Left kidney (tissue), 2 donors: Measurements from ENCODE around the gene GMEB1. TPM values are rescaled to one million over a fixed set of nuclear protein-coding genes. Genes with fewer than 3 reads are reported as not detected.
"Not testable (repeated sequence)": the region's sequence is repeated elsewhere in the genome, so short reads cannot be mapped to it uniquely, and the experiment has no call there.

Experiments used
- DNase-seq: peaks from one replicate; pipeline ENCODE4 v3.0.0-alpha.2; 2013
- polyA plus RNA-seq: library from polyadenylated mRNA; unstranded; fragments of 120-200 nt; gene quantifications from one replicate; pipeline ENCODE4 v1.2.1, GENCODE V29; 2013; ENCODE audit not compliant: insufficient read length

The GMEB1 gene
- polyA plus RNA-seq, 1 donor: 20.6 TPM

GRCh38 chr1:28668956-28669723, 556 bp downstream of the GMEB1 start:
- peak; percentile 59 for DNase-seq

GRCh38 chr1:28671254-28671780, 2.7 kb downstream of the GMEB1 start:
- no peak for DNase-seq

DNA sequence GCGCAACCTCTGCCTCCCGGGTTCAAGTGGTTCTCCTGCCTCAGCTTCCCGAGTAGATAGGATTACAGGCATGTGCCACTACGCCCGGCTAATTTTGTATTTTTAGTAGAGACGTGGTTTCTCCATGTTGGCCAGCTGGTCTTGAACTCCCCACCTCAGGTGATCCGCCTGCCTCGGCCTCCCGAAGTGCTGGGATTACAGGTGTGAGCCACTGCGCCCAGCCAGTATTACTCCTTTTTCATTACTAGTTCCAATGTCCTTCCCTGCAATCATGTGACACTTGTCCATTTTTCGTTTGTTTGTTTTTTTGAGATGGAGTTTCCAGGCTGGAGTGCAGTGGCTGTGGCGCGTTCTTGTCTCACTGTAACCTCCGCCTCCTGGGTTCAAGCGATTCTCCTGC, 4.4 kb downstream of the GMEB1 start:
- DNase-seq: not testable (repeated sequence)

DNA sequence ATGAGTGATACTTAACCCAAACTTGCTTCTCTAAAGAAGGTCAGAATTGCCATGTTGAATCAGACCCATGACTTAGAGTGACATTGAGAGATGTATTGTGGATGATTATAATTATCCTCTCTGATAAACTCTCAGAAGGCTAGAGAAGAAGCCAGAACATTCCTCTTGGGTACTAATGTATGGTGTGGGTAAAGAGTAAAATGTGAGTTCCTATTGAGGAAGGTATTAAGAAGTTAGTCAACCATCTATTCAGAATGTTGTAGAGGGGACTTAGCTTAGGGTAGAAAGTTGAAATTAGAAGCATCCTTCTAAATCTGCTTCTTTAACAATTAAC, 7.3 kb downstream of the GMEB1 start:
- no peak for DNase-seq

GRCh38 chr1:28680151-28680550, 11.6 kb downstream of the GMEB1 start:
- no peak for DNase-seq

DNA sequence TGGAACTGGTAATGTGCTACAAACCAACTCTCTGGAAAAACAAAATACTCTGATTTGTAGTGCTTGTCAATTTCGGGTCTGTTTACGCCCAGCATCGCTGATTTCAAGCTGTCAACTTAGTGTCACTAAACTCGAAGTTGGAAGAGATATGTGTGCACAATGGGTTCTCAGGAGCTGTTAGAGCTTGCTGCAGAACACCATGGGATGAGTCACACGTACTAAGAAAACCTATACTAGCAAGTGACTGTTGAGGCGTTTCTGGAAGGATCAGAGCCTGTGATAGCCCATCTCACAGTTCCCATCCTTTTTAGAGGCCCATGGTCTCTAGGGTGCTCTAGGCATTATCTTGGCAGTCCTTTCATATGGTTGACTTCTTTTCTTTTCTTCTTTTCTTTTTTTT, 14.3 kb downstream of the GMEB1 start:
- no peak for DNase-seq

GRCh38 chr1:28684937-28685336, 16.4 kb downstream of the GMEB1 start:
- no peak for DNase-seq

DNA sequence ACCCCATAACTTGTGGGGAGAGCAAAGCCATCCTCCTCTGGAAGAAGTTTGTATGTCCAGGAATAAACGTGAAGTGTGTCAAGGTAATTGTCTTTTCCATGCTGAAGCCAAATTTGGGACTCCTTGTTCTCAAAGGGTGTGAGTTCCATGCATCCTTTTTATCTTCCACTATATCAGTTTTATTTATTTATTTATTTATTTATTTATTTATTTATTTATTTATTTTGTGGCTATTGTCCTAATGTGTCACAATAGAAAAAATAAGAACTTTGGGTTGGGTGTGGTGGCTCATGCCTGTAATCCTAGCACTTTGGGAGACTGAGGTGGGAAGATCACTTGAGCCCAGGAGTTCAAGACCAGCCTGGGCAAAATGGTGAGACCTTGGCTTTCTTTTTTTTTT, 23.0 kb downstream of the GMEB1 start:
- not testable (repeated sequence) for DNase-seq

GRCh38 chr1:28703629-28704028, 35.0 kb downstream of the GMEB1 start:
- DNase-seq: no peak

DNA sequence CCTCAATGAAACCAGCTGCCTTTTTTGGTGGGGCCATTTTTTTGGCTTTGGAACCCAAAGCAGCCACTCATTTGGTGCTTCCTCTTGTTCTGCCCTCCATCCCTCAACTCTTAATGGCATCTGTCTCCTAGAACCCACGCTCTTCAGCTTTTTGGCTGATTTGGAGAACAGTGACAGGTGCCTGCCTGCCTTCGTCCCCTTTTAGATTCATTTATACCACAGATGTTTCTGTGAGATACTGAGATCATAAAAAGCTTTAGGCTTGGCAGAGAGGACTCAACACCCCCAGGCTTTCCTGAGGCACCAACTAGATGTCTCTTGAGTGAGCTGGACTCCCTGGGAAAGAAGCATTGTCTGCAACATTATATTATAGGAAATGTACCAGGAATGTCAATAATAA, 47.8 kb downstream of the GMEB1 start:
- DNase-seq: no peak

- no peak for DNase-seq
These were observed 49.6 kb downstream of the GMEB1 start for GRCh38 chr1:28718166-28718565.

DNA sequence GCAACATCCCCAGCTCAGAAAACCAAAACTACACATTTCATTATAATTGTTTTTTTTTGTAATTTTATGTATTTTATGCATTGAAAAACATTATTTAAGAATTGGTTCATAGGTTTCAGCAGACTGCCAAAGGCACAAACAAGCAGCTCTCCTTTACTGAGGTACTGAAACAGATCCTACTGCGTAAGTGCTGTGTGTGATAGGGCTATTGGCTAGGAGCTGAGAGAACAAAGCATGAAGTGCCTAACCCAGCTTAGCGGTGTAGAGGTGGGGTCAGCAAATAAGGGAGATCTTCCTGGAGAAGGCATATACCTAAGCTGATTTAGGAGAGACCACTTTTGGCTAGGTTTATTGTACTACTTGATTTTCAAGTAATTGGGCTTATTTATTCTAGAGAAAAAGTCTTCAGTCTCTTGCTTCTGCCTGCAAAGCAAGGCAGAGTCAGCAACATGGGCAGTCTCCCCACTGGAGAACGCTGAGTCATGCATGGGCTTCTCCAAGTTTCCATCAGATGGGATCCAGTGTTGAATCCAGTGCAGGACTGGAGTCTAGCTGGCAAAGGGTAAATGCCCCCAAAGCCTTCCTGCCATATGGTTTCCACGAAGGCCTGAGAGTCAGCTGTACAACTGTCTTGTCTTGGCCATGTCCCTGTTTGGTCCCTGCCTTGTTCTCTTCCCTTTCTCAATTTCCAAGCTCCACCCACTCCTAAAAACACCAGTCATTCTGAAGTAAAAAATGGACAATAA, 50.2 kb downstream of the GMEB1 start:
- DNase-seq: no peak

GRCh38 chr1:28719332-28719619, 50.7 kb downstream of the GMEB1 start:
- no peak for DNase-seq

GRCh38 chr1:28720376-28720775, 51.8 kb downstream of the GMEB1 start:
- no peak for DNase-seq

DNA sequence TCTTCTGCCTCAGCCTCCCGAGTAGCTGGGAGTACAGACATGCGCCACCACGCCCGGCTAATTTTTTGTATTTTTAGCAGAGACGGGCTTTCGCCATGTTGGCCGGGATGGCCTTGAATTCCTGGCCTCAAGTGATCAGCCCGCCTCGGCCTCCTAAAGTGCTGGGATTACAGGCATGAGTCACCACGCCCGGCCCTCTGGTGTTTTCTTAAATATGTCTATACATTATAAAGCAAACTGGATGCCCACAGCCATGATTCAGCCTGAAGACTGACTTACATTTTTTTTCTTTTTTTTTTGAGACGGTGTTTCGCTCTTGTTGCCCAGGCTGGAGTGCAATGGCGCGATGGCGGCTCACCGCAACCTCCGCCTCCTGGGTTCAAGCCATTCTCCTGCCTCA, 53.3 kb downstream of the GMEB1 start:
- DNase-seq: not testable (repeated sequence)

DNA sequence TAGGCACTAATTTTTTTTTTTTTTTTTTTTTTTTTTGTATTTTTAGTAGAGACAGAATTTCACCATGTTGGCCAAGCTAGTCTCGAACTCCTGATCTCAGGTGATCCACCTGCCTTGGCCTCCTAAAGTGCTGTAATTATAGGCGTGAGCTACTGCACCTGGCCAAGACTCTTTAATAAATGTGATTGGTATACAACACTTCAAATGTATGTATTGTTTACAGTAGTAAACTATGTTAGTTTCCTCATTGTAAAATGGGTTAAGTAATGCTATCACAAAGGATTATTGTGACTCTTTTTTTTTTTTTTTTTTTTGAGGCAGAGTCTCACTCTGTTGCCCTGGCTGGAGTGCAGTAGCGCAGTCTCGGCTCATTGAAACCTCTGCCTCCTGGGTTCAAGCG, 56.8 kb downstream of the GMEB1 start:
- DNase-seq: not testable (repeated sequence)

DNA sequence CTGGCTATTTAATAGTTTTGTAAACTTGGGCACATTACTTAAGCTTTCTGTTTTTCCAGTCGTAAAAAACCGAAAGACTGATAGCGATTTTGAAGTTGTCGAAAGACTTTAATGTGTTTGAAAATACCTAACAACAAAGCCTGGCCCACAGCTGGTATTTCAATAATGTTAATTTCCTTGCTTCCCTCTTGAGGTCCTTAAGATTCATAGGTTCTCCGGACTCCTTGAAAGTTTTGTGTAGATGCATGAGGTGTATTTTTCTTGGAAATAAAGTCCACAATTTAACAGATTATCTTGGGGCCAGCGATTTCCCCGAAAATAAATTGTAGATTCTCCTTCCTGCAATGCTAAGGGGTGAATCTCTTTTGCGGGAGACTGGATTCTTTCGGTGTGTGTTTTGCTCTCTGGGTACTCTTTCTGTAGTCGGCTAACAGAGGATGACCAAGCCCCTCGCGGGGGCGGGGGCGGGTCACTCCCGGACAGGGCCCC, 67.4 kb downstream of the GMEB1 start:
- DNase-seq: no peak

- DNase-seq: peak; percentile 98
These were observed 68.1 kb downstream of the GMEB1 start, which contains the start of gene YTHDF2 for GRCh38 chr1:28736450-28737306. Gene YTHDF2, plus strand, starts transcription at chr1:28736940. Its CDS starts 181 bp downstream, at chr1:28737121.

GRCh38 chr1:28737307-28738132, 68.9 kb downstream of the GMEB1 start:
- DNase-seq: peak; percentile 77

GRCh38 chr1:28740118-28740517, 71.5 kb downstream of the GMEB1 start:
- no peak for DNase-seq

DNA sequence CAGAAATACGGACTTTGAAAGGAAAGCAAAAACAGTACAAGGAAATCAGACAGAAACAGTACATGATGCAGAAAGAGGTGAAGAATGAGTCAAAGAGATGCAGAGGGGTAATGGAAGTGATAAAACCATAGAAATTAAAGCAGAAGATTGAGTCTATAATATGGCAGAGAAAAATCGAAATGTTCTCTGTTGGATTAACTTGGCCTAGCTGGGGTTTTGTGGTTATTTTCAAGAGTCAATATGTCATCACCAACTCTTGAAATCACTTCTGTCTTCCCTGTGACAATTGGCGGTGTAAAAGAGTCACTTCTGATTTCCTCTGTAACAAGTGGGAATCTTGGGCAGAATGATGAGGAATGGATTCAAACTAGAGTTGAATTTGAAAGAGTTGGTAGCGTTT, 75.6 kb downstream of the GMEB1 start:
- DNase-seq: no peak
